H1 (cell line): ENCODE measurements around the gene KLK7. TPM values are rescaled to one million over a fixed set of nuclear protein-coding genes. Genes with fewer than 3 reads are reported as not detected.

Source experiments
- CTCF ChIA-PET: fragments of 300-600 bp; sonication (Branson Sonifier 250); formaldehyde crosslinking; loops from one replicate; lab custom pipeline; 2021; ENCODE audit not compliant: partially characterized antibody; lab: Charles Lee
- POLR2A ChIA-PET: fragments of 300-600 bp; sonication (Branson Sonifier 250); formaldehyde crosslinking; loops from one replicate; lab custom pipeline; 2021; ENCODE audit warnings: inconsistent platforms; ENCODE audit not compliant: partially characterized antibody; lab: Charles Lee
- DNase-seq, 2 experiments: peaks; one replicate each; pipeline versions ENCODE4 v3.0.0 to v3.0.0-alpha.2; 2010 to 2022; ENCODE audit warnings: low spot score in 2 of 2, low read depth in 1 of 2, mixed read lengths in 1 of 2
- FAIRE-seq: peaks from 2 replicates; lab custom pipeline; 2011; peaks lifted over from hg19 to GRCh38; lab: Jason Lieb, UNC
- H2AFZ ChIP-seq: 2 replicates; pipeline ENCODE4 v1.8.1; 2012; ENCODE audit warnings: low read length, inconsistent platforms
- H2AK5ac ChIP-seq: 2 replicates; pipeline ENCODE4 v1.6.1; 2013; ENCODE audit warnings: low read depth, low read length
- H2BK120ac ChIP-seq: replicated peaks from 2 replicates; pipeline ENCODE3; 2013; ENCODE audit warnings: low read depth, low read length, inconsistent platforms
- H2BK12ac ChIP-seq: 2 replicates; pipeline ENCODE4 v1.6.1; 2013; ENCODE audit warnings: low read depth, low read length
- H2BK15ac ChIP-seq: 2 replicates; pipeline ENCODE4 v1.6.1; 2013; ENCODE audit warnings: low read length
- H2BK20ac ChIP-seq: 2 replicates; pipeline ENCODE4 v1.6.1; 2013; ENCODE audit warnings: low read length
- H2BK5ac ChIP-seq: 2 replicates; pipeline ENCODE4 v1.6.1; 2013; ENCODE audit warnings: low read depth, low read length
- H3K14ac ChIP-seq: 2 replicates; pipeline ENCODE4 v1.6.1; 2013; ENCODE audit warnings: inconsistent platforms; ENCODE audit not compliant: insufficient read length
- H3K18ac ChIP-seq: 2 replicates; pipeline ENCODE4 v1.6.1; 2013; ENCODE audit warnings: low read length; ENCODE audit errors: extremely low read depth
- H3K23ac ChIP-seq: 2 replicates; pipeline ENCODE4 v1.6.1; 2013; ENCODE audit warnings: inconsistent platforms; ENCODE audit not compliant: insufficient read length
- H3K23me2 ChIP-seq: 2 replicates; pipeline ENCODE4 v1.6.1; 2013; ENCODE audit warnings: low read depth, low read length
- H3K27ac ChIP-seq: 2 replicates; pipeline ENCODE4 v1.6.1; 2011; ENCODE audit warnings: low read depth, low read length, inconsistent platforms
- H3K27me3 ChIP-seq, 4 experiments: replicated peaks in 1 of 4; 1 replicate in 1 of 4; 2 replicates in 3 of 4; pipeline versions ENCODE4 v1.6.1 to v1.8.1; 2011 to 2013; ENCODE audit warnings: low read length in 3 of 4, mild to moderate bottlenecking in 3 of 4, inconsistent platforms in 2 of 4, mixed read lengths in 2 of 4, moderate library complexity in 1 of 4; ENCODE audit not compliant: control insufficient read depth in 3 of 4, insufficient read depth in 3 of 4; ENCODE audit errors: extremely low read depth in 1 of 4
- H3K36me3 ChIP-seq, 4 experiments: 2 replicates each; pipeline versions ENCODE4 v1.6.1 to v1.8.1; 2011 to 2013; ENCODE audit warnings: mild to moderate bottlenecking in 4 of 4, low read length in 3 of 4, moderate library complexity in 2 of 4, control low read depth in 1 of 4, inconsistent platforms in 1 of 4; ENCODE audit not compliant: insufficient read depth in 4 of 4, control insufficient read depth in 2 of 4
- H3K4ac ChIP-seq: replicated peaks from 2 replicates; pipeline ENCODE3; 2013; ENCODE audit warnings: low read length, low read depth, mixed read lengths, inconsistent platforms; ENCODE audit not compliant: insufficient read length
- H3K4me1 ChIP-seq, 4 experiments: replicated peaks in 1 of 4; 1 replicate in 1 of 4; 2 replicates in 3 of 4; pipeline versions ENCODE4 v1.6.1 to v1.8.1; 2011 to 2013; ENCODE audit warnings: low read length in 3 of 4, inconsistent platforms in 2 of 4, mixed read lengths in 1 of 4; ENCODE audit not compliant: insufficient read depth in 4 of 4, control insufficient read depth in 3 of 4
- H3K4me2 ChIP-seq, 2 experiments: 2 replicates each; pipeline versions ENCODE4 v1.6.1 to v1.8.1; 2011 to 2013; ENCODE audit warnings: low read depth in 2 of 2, low read length in 2 of 2, control low read depth in 1 of 2, inconsistent platforms in 1 of 2, mild to moderate bottlenecking in 1 of 2; ENCODE audit not compliant: insufficient read depth in 1 of 2
- H3K4me3 ChIP-seq, 4 experiments: fragments of 200-600, 300-600 bp in 1 of 4; sonication (generic), shearing (Covaris generic), sonication (Bioruptor Twin) in 1 of 4; 2 replicates each; pipeline versions ENCODE4 v1.5.1 to v1.8.1; 2011 to 2016; ENCODE audit warnings: low read length in 4 of 4, low read depth in 3 of 4, control low read depth in 2 of 4, inconsistent platforms in 2 of 4, mild to moderate bottlenecking in 2 of 4, mixed read lengths in 1 of 4, moderate library complexity in 1 of 4; ENCODE audit not compliant: insufficient read depth in 2 of 4; ENCODE audit errors: extremely low read depth in 1 of 4
- H3K56ac ChIP-seq: replicated peaks from 2 replicates; pipeline ENCODE3; 2013; ENCODE audit warnings: low read depth, mild to moderate bottlenecking, mixed read lengths, low read length, inconsistent platforms; ENCODE audit not compliant: insufficient read length
- H3K79me1 ChIP-seq: 2 replicates; pipeline ENCODE4 v1.6.1; 2013; ENCODE audit warnings: low read depth, low read length, control low read depth
- H3K79me2 ChIP-seq, 2 experiments: 2 replicates each; pipeline versions ENCODE4 v1.6.1 to v1.8.1; 2012 to 2013; ENCODE audit warnings: low read length in 2 of 2, mild to moderate bottlenecking in 2 of 2, inconsistent platforms in 1 of 2; ENCODE audit not compliant: insufficient read depth in 2 of 2, control insufficient read depth in 1 of 2
- H3K9ac ChIP-seq, 4 experiments: replicated peaks in 1 of 4; 1 replicate in 1 of 4; 2 replicates in 3 of 4; pipeline versions ENCODE4 v1.6.1 to v1.8.1; 2011 to 2013; ENCODE audit warnings: low read depth in 3 of 4, low read length in 3 of 4, control low read depth in 2 of 4, mild to moderate bottlenecking in 2 of 4, moderate library complexity in 2 of 4, inconsistent platforms in 1 of 4; ENCODE audit errors: extremely low read depth in 1 of 4
- H3K9me3 ChIP-seq, 2 experiments: 2 replicates each; pipeline versions ENCODE4 v1.6.1 to v1.8.1; 2012 to 2013; ENCODE audit warnings: mild to moderate bottlenecking in 2 of 2, moderate library complexity in 2 of 2, control low read depth in 1 of 2, inconsistent platforms in 1 of 2, low read depth in 1 of 2, low read length in 1 of 2, mixed read lengths in 1 of 2; ENCODE audit not compliant: insufficient read depth in 2 of 2
- H4K20me1 ChIP-seq, 2 experiments: replicated peaks in 1 of 2; 2 replicates each; pipeline versions ENCODE3 to v1.8.1; 2011 to 2013; ENCODE audit warnings: inconsistent platforms in 2 of 2, low read length in 2 of 2, mild to moderate bottlenecking in 1 of 2; ENCODE audit not compliant: insufficient read depth in 2 of 2, control insufficient read depth in 1 of 2
- H4K5ac ChIP-seq: 2 replicates; pipeline ENCODE4 v1.6.1; 2013; ENCODE audit warnings: low read length, low read depth, mixed read lengths, inconsistent platforms; ENCODE audit not compliant: insufficient read length
- H4K8ac ChIP-seq: 2 replicates; pipeline ENCODE4 v1.8.0; 2013; ENCODE audit warnings: mild to moderate bottlenecking, moderate library complexity, low read length, inconsistent platforms; ENCODE audit not compliant: insufficient read depth; ENCODE audit errors: extremely low read depth
- H4K91ac ChIP-seq: replicated peaks from 2 replicates; pipeline ENCODE3; 2013; ENCODE audit warnings: low read length, mixed read lengths, inconsistent platforms; ENCODE audit not compliant: insufficient read length
- ASH2L ChIP-seq: fragments of 200-600, 300-600 bp; sonication (generic); IDR thresholded peaks from one replicate; pipeline ENCODE4 v1.7.1; 2017; ENCODE audit warnings: low read length
- KDM4A ChIP-seq: IDR thresholded peaks from one replicate; pipeline ENCODE4 v1.7.1; 2012; ENCODE audit warnings: low read depth, mild to moderate bottlenecking, moderate library complexity, low read length, inconsistent platforms; ENCODE audit not compliant: severe bottlenecking
- RNF2 ChIP-seq: fragments of 200-900, 300-1000 bp; sonication (generic); IDR thresholded peaks from 2 replicates; pipeline ENCODE4 v1.7.1; 2016; ENCODE audit warnings: borderline replicate concordance, low read depth, mild to moderate bottlenecking, antibody characterized with exemption, low read length; ENCODE audit not compliant: poor library complexity, severe bottlenecking; ENCODE audit errors: missing control alignments
- WGBS, 2 experiments: shearing (Covaris generic) in 1 of 2; methylation state at CpG; one replicate each; pipeline versions ENCODE4 v1.1.6 to v1.1.7; 2013 to 2015; ENCODE audit warnings: low lambda C conversion rate in 2 of 2, mixed read lengths in 2 of 2, inconsistent platforms in 1 of 2, low coverage in 1 of 2, missing lambda C conversion rate in 1 of 2; ENCODE audit not compliant: insufficient replicate concordance in 2 of 2, insufficient coverage in 1 of 2, insufficient read length in 1 of 2; ENCODE audit errors: extremely low coverage in 1 of 2, missing lambda C conversion rate in 1 of 2; 5-methylcytosine and 5-hydroxymethylcytosine counted together
- polyA plus RNA-seq, 7 experiments: library from polyadenylated mRNA; depleted of rRNA in 3 of 7; stranded (reverse) in 5 of 7; unstranded in 2 of 7; fragments of >200 nt in 5 of 7; fragments of 200-250 nt in 2 of 7; gene quantifications; 1 replicate in 5 of 7; 2 replicates in 1 of 7; 4 replicates in 1 of 7; pipeline versions ENCODE4 v1.2.1 to v1.2.3, GENCODE V29; 2011 to 2013; ENCODE audit warnings: missing spikeins in 2 of 7, mixed read lengths in 2 of 7
- total RNA-seq: library from RNA; stranded (reverse); fragmentation: NEBNext Ultra II Directional; extraction: Animal tissue kit (Norgen Biotek cat#: 25700); gene quantifications from 2 replicates; pipeline ENCODE4 v1.2.1, GENCODE V29; 2021

Gene KLK7
- total and polyA plus RNA-seq, 2 of the 8 experiments (the other 6 are each of a cell fraction or from before 2014, with no cell fraction given) = 0.73 to 1.4 TPM

DNA sequence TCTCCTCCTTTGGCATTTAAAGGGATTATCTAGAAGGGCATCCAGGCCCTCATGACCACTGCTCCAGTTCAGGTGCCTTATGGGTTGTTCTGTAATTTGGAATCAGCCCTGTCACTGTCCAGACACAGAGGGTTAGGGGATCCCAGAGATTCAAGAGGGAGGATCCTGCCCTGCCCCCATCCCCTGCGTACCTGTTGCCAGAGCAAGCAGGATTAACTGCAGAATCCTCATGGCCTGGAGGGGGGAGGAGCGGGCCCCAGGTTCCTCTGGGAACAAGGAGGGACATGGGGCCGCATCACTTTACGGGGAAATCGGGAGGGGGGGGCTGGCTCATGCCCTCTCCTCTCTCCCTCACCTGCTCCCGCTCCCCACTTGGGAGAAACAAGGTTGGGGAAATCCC lies 41.7 kb upstream of the KLK7 start:
- Histone ChIP-seq H3K18ac (no peak overlapping the region; the same call in 1 of the 2 replicates), H4K8ac (no peak overlapping the region), H4K20me1 (no peaks in the 10 kb centered on the region), H2AK5ac (no peak overlapping the region), H3K79me2 (no peaks in the 10 kb centered on the region), H2BK20ac (no peak overlapping the region), H2BK15ac (no peak overlapping the region), H4K91ac (no peak overlapping the region), H3K27ac (no peak overlapping the region), H3K56ac (no peak overlapping the region), H3K4me1 (peaks cover 3 to 25% (median 17%) of the 10 kb centered on the region in 4 experiments), H3K4me2 (no peak overlapping the region; a peak in 1 of 4 replicates), H3K14ac (no peak overlapping the region), H3K9ac (no peak overlapping the region), H3K4me3 (no peak overlapping the region), H2BK120ac (no peak overlapping the region), H3K23ac (no peak overlapping the region), H3K36me3 (no peaks in the 10 kb centered on the region), H3K4ac (no peak overlapping the region), H4K5ac (no peak overlapping the region), H2BK12ac (peak overlapping the region; percentile 30; the same call in 1 of the 2 replicates), H3K27me3 (peaks cover 0 to 1% (median 0%) of the 10 kb centered on the region in 4 experiments; a peak in 1 of 7 replicates), H3K9me3 (no peaks in the 10 kb centered on the region), H2AFZ (no peak overlapping the region), H3K23me2 (no peaks in the 10 kb centered on the region; the same call in 1 of the 2 replicates), H3K79me1 (no peaks in the 10 kb centered on the region), H2BK5ac (no peak overlapping the region)
- no peak for DNase-seq
- POLR2A ChIA-PET = interaction anchor here (1.3 kb wide), 1 partner anchor 71 kb away, joined by 4 read pairs; no protein-coding TSS in a partner anchor
- TF ChIP-seq ASH2L (peak; percentile 20), RNF2 (no peak), KDM4A (no peak)
- WGBS, 2 experiments = 73% methylated on average over 2 of the region's 6 CpGs; no CpG with 5 or more reads in 1 of the 2 experiments
- CTCF ChIA-PET = interaction anchor here (1.1 to 15.0 kb wide), 5 partner anchors 8 to 96 kb away, joined by 4 to 269 read pairs (median 4); partner anchors contain the start of genes KLK12 and KLK8
- FAIRE-seq = no peak
